ENCODE data around the gene FSTL4.

The FSTL4 gene

GRCh38 chr5:133202066-133202665, 410.2 kb downstream of the FSTL4 start:
- H3K27me3 ChIP-seq (ENCODE audit: insufficient read depth, low read depth), result no peaks in the 10 kb centered on the region
- H4K20me1 ChIP-seq (ENCODE audit: insufficient read depth), result no peaks in the 10 kb centered on the region
- no peak overlapping the region for H2AFZ ChIP-seq (ENCODE audit: low read depth)
- TF ChIP-seq, protein P1, sequence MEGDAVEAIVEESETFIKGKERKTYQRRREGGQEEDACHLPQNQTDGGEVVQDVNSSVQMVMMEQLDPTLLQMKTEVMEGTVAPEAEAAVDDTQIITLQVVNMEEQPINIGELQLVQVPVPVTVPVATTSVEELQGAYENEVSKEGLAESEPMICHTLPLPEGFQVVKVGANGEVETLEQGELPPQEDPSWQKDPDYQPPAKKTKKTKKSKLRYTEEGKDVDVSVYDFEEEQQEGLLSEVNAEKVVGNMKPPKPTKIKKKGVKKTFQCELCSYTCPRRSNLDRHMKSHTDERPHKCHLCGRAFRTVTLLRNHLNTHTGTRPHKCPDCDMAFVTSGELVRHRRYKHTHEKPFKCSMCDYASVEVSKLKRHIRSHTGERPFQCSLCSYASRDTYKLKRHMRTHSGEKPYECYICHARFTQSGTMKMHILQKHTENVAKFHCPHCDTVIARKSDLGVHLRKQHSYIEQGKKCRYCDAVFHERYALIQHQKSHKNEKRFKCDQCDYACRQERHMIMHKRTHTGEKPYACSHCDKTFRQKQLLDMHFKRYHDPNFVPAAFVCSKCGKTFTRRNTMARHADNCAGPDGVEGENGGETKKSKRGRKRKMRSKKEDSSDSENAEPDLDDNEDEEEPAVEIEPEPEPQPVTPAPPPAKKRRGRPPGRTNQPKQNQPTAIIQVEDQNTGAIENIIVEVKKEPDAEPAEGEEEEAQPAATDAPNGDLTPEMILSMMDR (conservative IDR thresholded peaks at IDR 0.05; ENCODE audit: low read depth, low read length), result no peak
- no peak overlapping the region for H3K4me3 ChIP-seq (IDR thresholded peaks at IDR 0.05; ENCODE audit: insufficient read depth, low read depth, low read length)
- no peaks in the 10 kb centered on the region for H3K36me3 ChIP-seq (ENCODE audit: insufficient read depth)
- H3K27ac ChIP-seq, result no peak overlapping the region
- H3K79me2 ChIP-seq (ENCODE audit: insufficient read depth, low read depth), result no peaks in the 10 kb centered on the region
- H3K4me2 ChIP-seq, result no peak overlapping the region
- no peak overlapping the region for H3K9ac ChIP-seq
- no peaks in the 10 kb centered on the region for H3K4me1 ChIP-seq (ENCODE audit: low read depth, poor library complexity, severe bottlenecking)

- no peaks in the 10 kb centered on the region for H3K27me3 ChIP-seq (ENCODE audit: insufficient read depth, low read depth)
These were observed 411.0 kb downstream of the FSTL4 start for GRCh38 chr5:133201310-133201709.

DNA sequence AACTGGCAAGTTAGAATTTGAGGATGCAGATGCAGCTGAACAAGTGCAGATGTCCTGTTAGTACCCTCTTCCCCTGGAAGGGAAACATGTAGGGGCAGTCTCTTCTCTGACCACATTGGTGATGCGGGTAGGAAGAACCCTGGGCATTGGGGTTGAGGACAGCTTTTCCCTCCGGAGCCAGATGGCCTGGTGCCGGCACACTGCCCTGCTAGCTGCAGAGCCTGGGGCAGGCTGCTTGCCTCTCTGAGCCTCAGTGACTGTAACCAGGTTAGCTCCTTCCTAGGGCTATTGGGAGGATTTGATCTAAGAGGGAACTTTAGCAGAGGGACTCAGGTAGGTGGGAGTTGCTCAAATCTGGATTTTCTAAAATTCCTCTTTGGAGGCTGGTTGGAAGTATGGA, 412.1 kb downstream of the FSTL4 start:
- TF ChIP-seq, protein P1 (conservative IDR thresholded peaks at IDR 0.05; ENCODE audit: low read depth, low read length), result no peak
- no peak overlapping the region for H3K9ac ChIP-seq
- no peaks in the 10 kb centered on the region for H3K27me3 ChIP-seq (ENCODE audit: insufficient read depth, low read depth)
- no peak overlapping the region for H3K4me2 ChIP-seq
- no peaks in the 10 kb centered on the region for H4K20me1 ChIP-seq (ENCODE audit: insufficient read depth)
- no peak overlapping the region for H3K27ac ChIP-seq
- H3K79me2 ChIP-seq (ENCODE audit: insufficient read depth, low read depth), result no peaks in the 10 kb centered on the region
- H3K4me1 ChIP-seq (ENCODE audit: low read depth, poor library complexity, severe bottlenecking), result no peaks in the 10 kb centered on the region
- no peak overlapping the region for H3K4me3 ChIP-seq (IDR thresholded peaks at IDR 0.05; ENCODE audit: insufficient read depth, low read depth, low read length)
- H2AFZ ChIP-seq (ENCODE audit: low read depth), result no peak overlapping the region
- H3K36me3 ChIP-seq (ENCODE audit: insufficient read depth), result no peaks in the 10 kb centered on the region

More at GRCh38 chr5:133201310-133201709, 411.0 kb downstream of the FSTL4 start:
- H2AFZ ChIP-seq (ENCODE audit: low read depth), result no peak overlapping the region
- H3K4me1 ChIP-seq (ENCODE audit: low read depth, poor library complexity, severe bottlenecking), result no peaks in the 10 kb centered on the region
- H3K4me3 ChIP-seq (IDR thresholded peaks at IDR 0.05; ENCODE audit: insufficient read depth, low read depth, low read length), result no peak overlapping the region
- H4K20me1 ChIP-seq (ENCODE audit: insufficient read depth), result no peaks in the 10 kb centered on the region
- TF ChIP-seq, protein P1 (conservative IDR thresholded peaks at IDR 0.05; ENCODE audit: low read depth, low read length), result no peak
- no peaks in the 10 kb centered on the region for H3K36me3 ChIP-seq (ENCODE audit: insufficient read depth)
- no peak overlapping the region for H3K27ac ChIP-seq
- H3K9ac ChIP-seq, result no peak overlapping the region
- H3K79me2 ChIP-seq (ENCODE audit: insufficient read depth, low read depth), result no peaks in the 10 kb centered on the region
- H3K4me2 ChIP-seq, result no peak overlapping the region

DNA sequence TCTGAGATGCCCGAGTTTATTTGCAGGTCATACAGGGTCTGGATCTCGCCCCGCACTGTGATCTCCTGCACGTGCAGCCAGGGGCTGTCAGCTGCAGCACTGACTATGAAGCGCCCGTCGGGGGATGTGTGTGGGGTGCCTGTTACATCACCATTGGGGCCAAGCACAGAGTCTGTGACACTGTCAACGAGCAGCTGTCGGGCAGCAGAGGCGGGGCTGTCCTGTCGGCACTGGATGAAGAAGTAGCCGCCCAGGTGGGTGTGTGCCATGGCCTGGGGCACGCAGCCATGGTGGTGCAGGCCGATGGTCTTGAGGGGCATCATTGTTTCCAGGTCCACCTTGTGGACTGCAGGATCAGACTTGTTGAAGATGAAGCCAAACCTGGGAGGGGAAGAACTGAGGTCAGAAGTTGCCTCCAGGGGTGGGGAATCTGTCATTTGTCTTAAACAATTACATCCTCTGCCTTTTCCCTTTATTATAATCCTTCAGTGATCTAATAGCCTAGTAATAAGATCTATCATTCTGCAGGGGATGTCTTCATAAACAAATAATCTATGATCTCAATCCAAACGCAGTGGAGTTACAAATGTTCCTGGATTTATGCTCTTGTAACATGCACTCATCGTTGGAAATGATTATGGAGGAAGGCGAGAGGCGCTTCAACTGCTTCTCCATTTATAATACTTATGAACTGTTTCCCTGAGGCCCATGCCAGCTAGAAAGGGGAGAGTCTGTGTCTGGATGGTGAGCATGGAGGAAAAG, 412.7 kb downstream of the FSTL4 start:
- H3K4me1 ChIP-seq (ENCODE audit: low read depth, poor library complexity, severe bottlenecking), result no peaks in the 10 kb centered on the region
- no peaks in the 10 kb centered on the region for H3K27me3 ChIP-seq (ENCODE audit: insufficient read depth, low read depth)
- H2AFZ ChIP-seq (ENCODE audit: low read depth), result no peak overlapping the region
- no peaks in the 10 kb centered on the region for H3K79me2 ChIP-seq (ENCODE audit: insufficient read depth, low read depth)
- H3K27ac ChIP-seq, result no peak overlapping the region
- H3K36me3 ChIP-seq (ENCODE audit: insufficient read depth), result no peaks in the 10 kb centered on the region
- H3K4me2 ChIP-seq, result no peak overlapping the region
- no peak overlapping the region for H3K4me3 ChIP-seq (IDR thresholded peaks at IDR 0.05; ENCODE audit: insufficient read depth, low read depth, low read length)
- no peak overlapping the region for H3K9ac ChIP-seq
- H4K20me1 ChIP-seq (ENCODE audit: insufficient read depth), result no peaks in the 10 kb centered on the region
- TF ChIP-seq, protein P1 (conservative IDR thresholded peaks at IDR 0.05; ENCODE audit: low read depth, low read length), result no peak

Measured in KMS-11 (cell line).